Glomerular visceral epithelial cell (primary cell): ENCODE measurements around the gene MRPS24.

Experiments
- DNase-seq: peaks from one replicate; pipeline ENCODE4 v3.0.0-alpha.2; 2016; ENCODE audit errors: extremely low spot score

Gene MRPS24

DNA sequence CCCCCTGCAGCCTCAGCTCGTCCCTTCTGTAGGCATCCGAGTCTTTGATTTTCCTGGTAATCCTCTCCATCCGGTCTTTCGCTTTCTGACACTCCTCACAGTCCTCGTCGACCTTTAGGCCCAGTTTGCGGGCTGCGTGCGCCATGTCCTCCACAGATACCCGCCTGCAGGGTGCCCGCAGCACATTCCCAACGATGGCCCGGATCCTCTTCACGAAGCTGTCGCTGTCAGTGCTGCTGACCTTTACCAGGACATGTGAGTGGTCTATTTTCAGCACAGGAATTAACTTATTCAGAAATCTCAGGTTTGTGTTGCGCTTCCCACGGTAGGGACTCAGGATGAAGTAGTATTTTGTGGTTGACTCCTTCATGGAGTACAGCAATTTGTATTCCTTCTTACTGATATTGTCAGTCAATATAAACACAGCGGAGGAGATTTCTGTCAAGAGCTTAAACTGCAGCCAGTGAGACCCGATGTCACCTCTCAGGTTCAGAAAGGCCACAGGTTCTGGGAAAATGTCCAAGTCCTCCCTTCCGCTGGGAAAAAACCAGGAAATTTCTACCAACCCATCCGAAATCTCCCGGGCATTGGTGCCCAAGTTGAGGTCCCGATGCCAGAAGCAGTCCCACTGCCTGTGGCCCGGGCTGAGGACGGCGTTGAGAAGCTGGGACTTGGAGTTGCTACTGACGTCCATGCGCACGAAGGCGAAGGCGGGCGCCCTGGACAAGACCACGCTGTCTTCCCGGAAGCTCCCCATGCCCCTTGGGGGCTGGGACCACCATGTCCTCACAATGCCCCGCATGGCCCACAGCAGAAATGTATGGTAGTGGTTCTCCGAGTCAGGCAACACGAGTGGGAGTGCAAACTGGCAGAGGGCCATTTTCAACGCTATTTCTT is 8.9 kb upstream of the MRPS24 start:
- DNase-seq: no peak

DNA sequence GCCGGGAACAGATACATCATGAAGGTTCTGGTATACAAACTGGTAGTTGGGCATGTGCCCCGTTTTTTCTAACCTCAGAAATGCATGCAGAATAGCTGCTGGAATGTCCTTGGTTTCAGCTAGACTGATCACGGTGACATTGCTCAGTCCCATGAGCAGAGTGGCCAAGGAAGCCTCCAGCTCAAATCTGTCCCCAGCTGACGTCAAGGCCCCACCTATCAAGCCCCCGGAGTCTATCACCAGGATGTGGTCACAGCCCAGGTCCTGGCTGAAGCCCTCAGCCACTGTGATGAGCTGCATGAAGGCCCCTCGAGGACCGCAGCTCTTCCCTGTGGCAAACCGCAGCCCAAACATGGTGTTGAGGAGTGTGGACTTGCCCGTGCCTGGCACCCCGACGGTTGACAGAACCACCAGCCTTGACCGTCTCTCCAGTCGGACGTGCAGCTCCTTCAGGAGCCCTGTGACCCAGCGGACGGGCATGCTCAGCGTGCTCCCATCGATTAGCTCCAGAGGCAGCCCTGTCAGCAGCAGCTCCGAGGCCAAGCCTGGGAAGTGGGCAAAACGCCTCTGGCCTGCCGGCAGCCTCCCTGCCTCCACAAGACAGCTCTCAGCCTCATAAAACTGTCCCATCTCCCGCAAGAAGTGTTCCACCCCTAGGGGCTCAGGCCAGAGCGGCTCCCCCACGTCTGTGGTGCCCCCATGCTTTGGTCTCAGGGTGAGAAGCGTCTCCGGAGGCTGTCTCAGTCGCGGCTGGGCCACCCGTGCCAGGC is 7.8 kb upstream of the MRPS24 start:
- DNase-seq: no peak

DNA sequence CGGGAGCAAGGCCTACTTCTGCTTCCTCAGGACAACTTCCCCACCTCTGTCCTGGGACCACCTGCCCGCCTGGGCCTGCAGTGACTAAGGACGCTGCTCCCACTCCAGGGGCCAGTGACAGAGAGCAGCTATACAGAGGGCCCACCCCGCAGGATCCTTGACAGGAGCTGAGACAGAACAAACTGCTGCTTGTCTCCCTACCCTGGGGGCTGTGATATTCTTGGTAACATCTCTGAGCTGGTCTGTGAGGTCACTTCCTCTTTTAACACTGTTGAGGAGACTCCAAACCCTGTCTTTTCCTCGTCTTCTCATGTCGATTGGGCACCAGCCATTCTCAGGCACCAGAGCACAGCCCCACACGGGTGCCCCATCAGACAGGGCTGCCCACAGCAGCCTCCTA is 6.9 kb upstream of the MRPS24 start:
- DNase-seq: no peak

DNA sequence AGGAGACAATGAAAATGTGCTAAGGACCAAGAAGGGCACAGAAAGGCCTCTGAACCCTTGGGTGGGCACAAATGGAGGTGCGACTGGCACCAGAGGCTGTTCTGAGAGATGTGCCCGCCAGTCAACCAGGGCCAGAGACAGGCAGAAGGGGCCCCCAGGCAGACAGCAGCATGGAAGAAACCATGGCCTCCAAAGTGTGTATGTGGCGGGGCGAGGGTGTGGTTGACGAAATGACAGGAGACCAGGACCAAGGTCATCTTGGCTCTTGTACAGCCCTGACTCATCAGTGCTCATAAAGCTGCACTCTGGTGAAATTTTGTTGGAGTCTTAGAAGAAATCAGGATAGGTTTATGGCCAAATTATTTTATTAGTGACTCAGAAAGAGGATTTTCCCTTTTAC is 4.0 kb upstream of the MRPS24 start:
- peak; percentile 28 for DNase-seq

DNA sequence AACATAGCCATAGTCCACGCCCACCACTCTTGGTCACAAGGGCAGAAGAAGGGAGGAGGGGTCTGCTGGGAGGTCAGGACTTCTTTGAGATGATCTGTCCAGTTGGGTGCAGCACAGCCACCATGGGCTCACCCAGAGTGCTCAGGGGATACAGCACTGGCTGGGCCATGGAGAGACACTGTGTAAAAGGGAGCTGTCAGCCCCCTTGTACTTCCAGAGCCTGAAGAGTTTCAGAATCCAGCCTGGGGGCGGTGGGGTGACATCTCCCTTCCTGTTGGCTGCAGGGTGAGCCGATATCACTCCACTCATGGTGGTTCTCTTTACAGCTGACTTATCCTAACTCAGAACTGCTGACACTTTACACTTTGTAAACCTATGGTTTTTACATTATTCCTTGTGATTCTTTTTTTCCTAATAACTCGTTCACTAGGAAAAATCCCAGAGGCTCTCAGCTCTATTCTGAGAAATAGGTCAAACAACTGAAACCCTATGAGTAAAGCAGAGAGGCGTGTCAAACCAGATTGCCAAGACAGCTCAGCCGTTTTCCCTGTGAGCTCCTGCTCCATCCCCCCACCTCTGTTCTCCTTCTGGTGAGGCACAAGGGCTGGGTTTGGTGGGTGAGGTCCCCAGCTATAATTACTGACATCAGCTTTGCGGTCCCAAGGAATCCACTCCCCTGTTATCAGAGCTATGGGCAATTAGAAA is 3.2 kb upstream of the MRPS24 start:
- peak; percentile 31 for DNase-seq

DNA sequence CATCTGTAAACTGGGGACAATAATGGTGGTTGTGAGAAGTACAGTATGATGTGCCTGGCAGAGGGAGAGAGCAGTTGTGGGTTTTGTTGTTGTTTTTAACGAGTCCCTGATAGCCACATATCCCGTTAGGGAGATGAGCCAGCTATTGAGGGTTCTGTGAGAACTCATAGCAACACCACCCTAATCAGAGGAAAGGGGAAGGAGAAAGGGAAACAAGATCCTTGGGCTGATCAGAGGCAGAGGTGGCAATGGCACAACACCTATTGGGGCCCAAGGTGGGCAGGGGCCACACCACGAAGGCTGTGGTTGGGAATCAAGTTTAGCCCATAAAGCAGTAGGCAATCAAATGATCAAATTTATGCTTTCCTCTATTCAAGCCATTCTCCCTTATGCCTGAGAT is 1.7 kb upstream of the MRPS24 start:
- DNase-seq: no peak

DNA sequence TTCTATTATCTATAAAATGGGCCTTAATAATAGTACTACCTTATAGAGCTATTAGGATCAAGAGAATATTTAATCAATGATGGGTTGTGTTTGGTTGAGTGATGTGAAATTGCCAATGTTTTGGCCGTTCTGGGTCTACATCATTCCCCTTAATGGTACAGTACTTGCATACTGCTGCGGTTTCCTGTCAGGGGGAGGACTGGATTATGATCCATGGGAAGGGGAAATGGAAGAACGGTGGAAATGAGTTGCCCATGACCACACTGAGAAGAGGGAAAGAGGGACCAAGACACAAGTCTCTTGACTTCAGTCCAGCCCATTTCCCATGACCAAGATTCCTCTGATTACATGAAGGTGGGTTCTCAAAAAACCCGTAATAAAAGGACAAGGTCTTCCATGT is 999 bp upstream of the MRPS24 start:
- DNase-seq: peak; percentile 25

DNA sequence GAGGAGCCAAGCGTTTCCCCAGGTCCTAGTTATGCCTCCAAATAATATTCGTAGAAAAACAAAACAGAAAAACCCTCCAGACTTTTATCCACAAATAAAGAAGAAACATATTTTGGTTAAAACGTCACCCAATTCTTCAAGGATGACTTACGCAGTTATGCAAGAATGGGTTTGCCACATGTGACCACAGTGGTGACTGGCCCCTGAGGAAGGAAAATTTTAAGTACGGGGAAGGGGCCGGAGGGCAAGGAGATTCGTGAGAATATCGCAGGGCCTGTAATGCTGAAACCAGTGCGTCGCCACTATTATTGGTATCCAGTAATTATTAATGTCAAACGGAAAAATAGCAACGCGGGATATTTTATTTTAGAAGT is 537 bp upstream of the MRPS24 start:
- peak; percentile 91 for DNase-seq

DNA sequence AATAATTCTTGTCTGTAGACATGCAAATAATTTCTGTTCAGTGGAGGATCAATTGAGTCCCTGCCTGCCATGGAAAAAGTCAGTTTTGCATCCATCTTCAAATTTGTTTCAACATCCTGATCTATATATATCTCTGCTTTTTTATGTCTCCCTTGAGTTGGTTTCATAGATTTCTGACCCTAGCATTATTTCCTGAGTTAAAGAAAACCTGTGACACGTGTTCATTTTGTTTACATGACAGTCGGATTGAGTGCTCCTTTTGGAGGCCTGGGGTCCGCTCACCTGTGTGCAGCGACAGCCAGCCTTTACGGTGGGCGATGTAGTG is 674 bp downstream of the MRPS24 start:
- DNase-seq: no peak

DNA sequence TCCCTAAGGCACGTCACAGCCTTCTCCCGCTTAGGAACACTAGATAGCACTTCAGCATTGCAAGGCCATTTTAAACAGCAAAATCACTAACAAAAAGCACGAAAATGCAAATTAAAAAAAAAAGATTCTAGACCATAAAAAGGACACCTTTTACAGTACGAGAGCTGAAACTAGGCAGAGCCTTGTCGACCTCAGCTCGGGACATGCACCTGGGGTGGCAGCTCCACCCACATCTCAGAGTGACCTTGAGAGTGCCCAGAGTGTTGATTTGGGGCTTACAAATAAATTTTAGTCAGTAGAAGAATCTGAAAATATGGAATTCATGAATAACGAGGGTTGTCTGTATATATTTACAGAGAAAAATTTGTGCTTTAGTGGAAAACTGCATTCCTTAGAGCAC is 1.1 kb downstream of the MRPS24 start:
- DNase-seq: no peak

DNA sequence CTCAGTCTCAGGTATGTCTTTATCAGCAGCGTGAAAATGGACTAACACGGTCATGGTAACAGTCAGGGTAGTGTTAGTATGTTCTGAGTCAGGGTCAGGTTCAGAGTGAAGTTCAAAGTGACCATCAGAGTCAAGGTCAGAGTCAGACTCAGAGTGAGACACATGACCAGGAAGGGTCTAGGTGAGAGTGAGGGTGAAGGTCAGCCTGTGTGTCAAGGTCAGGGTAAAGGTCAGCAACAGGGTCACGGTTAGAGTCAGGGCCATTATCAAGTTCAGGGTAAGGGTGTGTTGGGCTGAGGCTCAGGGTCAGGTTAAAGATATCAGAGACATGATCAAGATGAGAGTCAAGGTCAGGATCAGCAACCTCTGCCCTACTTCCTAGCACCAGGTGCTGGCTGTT is 4.0 kb downstream of the MRPS24 start:
- no peak for DNase-seq

DNA sequence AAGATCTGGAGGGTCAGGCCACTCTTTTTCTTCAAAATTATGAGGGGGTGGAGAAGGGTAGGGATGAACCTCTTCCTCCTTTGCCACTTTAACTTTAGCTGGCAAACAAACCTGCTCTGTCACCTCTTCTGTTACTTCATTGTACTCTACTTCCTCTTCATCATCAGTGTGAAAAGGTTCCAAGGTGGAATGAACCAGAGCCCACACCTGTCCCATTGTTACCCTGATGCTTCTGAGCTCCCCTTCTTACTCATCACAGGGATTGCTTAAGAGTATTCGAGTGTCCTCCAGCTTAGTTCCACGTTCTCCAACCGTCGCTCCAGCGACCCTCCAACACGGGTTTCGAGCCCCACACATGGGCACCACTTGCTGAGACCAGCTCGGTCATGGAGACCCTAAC is 5.2 kb downstream of the MRPS24 start:
- no peak for DNase-seq

DNA sequence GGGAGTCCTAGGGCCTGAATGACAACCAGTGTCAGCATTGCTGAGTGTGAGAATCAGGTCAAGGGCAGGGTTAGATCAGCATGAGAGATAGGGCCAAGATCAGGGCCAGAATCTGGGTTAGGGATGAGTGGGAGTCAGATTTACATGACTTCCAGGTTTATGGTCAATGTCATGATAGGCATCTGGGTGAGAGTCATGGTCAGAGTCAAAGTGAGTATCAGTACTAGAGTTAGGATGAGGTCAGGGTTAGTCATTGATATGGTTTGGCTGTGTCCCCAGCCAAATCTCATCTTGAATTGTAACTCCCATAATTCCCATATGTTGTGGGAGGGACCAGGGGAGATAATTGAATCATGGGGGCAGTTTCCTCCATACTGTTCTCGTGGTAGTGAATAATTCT is 12.3 kb downstream of the MRPS24 start:
- no peak for DNase-seq

DNA sequence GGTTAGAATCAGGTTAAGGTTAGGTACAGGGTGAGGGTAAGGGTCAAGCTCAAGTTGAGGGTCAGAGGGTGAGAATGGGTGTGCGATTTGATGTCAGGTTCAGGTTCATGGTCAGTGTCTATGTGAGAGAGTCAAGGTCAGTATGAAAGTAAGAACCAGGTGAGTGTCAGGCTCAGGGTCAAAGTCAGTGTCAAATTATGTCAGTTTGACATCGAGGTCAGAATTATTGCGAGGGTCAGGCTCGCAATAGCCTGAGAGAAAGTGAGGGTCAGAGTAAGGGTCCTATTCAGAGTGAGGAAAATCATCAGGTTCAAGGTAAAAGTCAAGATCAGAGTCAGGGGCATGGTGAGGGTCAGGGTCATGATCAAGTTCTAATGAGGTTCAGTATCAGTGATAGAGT is 13.0 kb downstream of the MRPS24 start:
- no peak for DNase-seq

DNA sequence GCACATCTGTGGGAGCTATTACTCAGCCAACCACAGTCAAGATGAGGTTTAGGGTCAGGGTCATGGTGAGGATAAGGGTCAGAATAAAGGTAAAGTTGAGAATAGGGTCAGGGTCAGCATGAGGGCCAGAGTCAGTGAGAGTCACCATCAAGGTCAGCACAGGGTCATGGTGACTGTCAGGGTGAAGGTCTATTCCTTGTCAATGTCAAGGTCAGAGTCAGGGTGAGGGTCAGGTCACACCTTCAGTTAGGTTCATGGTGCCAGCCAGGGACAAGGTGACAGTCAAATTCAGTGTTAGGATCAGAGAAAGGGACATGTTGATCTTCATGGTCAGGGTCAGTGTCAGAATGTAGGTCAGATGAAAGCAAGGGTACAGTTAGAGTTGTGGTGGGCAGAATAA is 14.1 kb downstream of the MRPS24 start:
- DNase-seq: no peak

DNA sequence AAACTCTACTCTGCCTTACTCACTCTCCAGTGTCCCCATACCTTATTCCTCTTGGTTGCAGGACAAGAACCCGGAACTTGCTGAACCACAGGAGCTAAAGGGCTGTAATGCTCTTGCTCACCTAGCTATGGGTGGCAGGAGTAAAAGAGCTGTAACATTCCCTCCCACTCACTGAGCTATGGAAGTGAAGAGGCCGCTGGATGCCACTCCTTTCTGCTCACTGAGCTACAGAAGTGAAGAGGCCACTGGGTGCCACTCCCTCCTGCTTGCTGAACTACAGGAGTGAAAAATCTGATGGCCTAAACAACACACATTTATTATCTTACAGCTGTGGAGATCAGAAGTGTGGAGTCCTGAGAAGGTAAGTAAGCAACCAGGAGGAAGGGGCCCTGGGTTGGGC is 17.5 kb downstream of the MRPS24 start:
- no peak for DNase-seq

DNA sequence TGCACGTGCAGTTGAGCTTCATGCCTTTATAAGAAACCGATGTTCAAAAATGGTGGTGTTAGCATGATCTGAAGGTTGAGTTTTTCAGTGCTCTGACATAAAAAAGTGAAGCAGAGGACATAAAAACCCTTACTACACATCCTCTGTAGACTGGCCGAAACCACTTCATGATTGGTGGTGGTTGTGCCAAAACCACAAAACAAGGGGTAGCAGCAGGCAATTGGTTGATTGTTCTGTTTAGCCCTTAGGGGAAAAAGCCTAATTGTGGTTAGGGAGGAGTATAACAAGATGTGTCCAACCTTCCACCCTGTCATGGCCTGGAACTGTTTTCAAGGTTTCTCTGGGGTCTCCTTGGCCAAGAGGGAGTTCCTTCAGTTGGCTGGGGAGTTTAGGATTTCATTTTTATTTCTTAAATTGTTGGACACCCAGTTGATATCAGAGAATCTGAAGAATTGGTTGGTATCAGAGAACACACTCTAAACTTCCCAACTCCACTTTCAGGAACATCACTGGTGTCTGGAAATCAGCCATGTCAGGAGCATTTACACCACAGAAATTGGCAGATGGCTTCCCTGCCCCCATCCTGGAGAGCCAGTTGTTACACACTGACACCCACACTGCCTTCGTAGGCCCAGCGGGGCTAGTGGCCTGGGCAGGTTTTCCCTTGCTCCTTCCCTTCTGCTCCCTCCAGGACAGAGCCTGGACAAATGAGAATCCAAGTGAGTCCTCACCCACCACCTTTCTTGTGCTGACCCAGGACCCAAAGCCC is 18.8 kb downstream of the MRPS24 start:
- no peak for DNase-seq

DNA sequence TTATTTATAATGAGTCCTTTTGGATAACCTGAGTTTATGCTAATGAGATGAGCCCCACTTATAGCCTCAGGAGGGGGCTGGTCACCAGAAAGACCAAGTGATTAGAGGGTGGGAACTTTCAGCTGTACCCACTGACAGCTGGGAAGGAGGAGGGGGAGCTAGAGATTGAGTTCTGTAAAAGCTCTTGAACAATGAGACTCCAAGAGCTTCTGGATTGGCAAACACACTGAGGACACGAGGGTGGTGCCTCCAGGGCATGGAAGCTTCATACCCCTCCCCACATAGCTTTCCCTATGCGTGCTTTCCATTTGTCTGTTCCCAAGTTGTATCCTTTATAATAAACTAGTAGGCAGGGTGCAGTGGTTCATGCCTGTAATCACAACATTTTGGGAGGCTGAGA is 20.3 kb downstream of the MRPS24 start:
- DNase-seq: no peak

DNA sequence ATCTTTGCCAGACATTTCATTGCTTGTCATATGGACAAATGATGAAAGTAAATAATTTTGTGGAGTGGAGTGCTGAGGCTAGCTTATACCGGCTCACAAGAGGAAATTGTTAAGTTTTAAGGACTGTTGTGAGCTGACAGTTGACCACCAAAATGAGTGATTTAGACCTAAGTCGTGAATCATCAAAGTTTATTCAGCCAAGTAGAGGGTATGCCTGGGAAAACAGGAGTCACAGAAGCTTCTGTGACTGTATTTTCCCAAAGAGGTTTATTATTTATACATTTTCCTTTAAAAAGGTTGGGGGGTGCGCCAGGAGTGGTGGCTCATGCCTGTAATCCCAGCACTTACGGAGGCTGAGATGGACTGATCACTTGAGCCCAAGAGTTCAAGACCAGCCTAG is 21.8 kb downstream of the MRPS24 start:
- DNase-seq: peak; percentile 39

DNA sequence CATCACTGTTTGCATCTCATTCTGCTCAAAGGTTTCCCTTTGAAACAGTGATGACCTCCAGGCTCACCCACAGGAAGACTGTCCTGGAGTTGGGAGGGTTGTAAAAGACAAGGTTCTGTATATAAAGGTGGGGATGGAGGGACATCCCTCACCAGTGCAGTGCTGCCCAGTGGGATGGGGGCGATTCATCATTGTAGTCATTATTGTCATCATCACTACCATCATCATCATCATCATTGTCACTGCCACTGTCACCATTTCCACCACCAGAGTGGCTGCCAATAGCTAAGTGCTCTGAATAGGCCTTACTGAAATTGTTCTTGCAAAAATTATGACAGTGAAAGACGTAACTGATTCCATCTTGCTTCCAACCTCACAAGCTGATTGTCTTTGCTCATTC is 24.7 kb downstream of the MRPS24 start:
- DNase-seq: no peak

DNA sequence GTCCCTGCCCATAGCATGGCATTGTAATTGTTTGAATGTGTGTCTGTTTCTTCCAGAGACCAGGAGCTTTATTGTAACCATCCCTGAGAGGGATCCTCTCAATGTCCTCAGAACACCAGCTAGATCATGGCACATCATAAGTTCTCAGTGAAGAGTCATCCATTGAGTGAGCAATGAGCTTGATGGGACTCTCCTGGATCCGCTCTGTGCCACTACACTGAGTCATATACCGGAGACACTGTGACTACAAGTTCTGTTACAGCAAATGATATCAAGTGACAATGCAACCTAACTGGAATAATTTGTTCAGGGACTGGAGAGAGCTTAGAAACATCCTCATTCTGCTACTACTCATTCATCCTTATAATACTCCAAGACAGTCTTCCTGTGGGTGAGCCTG is 25.1 kb downstream of the MRPS24 start:
- no peak for DNase-seq

DNA sequence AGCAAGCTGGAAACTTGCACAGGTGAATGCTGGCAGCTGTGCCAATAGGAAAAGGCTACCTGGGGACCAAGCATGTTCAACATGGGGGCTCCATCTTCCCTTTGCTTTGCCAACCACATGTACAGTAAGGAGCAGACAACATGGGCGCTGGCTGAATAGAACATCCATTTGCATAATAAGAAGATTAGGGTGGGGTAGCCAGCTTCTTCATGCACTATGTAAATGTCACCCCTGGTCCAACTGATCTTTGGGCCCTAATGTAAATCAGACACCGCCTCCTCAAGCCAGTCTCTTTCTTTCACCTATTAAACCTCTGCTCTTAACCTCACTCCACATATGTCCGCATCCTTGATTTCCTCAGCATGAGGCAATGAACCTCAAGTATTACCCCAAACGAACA is 26.0 kb downstream of the MRPS24 start:
- no peak for DNase-seq
